ENCODE measurements around the gene RNF8.

RNF8 gene

DNA sequence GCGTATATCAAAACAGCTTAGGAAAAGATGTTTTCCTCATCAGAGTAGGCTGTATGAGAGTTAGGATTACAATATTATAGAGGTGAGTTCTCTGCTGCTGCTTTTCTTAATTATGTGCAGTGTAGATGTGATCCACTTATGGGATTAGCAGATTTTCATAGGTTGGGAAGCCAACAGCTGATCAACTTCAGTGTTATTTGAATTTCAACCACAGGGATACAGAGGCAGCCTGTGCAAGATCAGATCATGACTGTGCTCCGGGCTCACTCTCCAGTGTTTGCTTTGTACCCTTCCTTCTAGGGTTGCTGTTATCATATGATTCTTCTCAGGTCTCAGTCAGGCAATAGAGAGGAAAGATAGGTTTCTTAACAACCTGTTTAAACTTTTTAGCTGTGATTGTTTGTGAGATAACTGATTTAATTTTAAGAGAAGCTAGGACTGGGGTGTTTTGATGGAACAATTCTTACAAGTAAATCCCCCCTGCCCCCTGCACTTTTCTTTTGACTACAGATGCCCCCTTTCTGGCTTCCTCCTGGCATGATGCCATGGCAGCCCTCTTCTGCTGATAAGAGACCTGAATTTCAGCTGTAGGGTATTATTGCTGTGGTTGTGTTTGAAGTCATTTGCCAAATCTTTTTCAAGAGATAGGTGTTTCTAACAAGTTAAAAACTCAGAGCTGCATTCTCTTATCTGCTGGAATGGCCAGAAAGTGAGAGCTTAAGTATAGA, 8.5 kb downstream of the RNF8 start:
- DNase-seq = no peak

- no peak for DNase-seq
Observed at GRCh38 chr6:37365791-37366190, 12.0 kb downstream of the RNF8 start.

DNA sequence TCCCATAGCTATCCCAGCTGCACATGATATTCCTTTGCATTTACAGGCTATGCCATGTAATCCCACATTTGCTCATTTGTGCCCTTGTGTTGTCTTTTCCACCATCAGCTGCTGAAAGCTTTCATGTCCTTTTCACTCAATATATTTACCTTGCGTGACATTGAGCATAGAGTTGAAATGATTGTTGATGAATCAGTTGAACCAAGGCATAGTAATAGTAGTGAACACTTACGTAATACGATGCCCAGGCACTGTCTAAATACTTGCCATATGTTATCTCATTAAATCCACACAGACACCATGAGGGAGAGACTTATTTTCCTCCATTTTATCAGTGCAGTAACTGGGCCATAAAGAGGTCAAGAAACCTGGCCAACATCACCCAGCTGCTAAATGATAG, 13.1 kb downstream of the RNF8 start:
- DNase-seq = no peak

GRCh38 chr6:37368961-37369320, 15.2 kb downstream of the RNF8 start:
- no peak for DNase-seq

DNA sequence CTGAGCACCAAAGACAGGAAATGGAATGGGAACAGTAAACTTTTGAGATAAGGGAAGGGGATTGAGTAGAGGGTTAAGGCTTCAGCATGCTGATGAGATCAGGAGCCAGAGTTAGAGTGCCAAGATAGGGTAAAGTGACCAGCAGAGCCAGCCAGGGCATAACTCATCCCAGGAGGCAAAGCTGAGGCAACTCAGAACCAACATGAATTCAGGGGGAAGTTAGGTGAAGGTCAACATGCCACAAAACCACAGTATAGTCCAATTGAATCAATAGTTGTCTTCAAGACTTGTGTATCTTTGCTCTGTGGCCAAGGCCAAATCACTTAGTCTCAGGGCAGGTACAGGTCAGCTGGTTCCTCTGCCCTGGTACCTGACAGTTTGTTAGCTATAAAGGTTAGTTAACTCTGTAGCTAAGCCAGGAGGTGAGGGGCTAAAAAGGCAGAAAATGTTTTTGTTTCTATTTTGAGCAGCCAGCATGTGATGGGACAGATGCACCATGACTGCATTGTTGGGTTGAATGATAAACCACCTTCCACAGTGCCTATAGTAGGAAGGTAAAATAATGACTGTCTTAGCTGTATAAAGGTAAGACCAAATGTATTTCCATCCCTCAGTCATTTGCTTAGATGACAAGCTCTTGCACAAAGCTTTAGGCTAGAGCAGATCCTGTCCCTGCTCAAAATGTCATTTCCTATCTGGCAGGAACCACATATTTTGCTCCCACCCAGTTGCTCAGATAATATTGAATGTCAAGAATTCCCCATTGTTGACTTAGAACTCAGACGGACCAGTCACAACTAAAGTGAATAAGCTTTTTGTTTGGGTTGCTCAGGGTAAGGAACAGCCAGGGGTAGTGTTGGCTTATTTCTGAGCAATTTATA, 15.8 kb downstream of the RNF8 start:
- DNase-seq = no peak

- no peak for DNase-seq
Observed at GRCh38 chr6:37371154-37372083, 17.6 kb downstream of the RNF8 start.

GRCh38 chr6:37372116-37372515, 18.3 kb downstream of the RNF8 start:
- DNase-seq = no peak

GRCh38 chr6:37373822-37374471, 20.2 kb downstream of the RNF8 start:
- no peak for DNase-seq

DNA sequence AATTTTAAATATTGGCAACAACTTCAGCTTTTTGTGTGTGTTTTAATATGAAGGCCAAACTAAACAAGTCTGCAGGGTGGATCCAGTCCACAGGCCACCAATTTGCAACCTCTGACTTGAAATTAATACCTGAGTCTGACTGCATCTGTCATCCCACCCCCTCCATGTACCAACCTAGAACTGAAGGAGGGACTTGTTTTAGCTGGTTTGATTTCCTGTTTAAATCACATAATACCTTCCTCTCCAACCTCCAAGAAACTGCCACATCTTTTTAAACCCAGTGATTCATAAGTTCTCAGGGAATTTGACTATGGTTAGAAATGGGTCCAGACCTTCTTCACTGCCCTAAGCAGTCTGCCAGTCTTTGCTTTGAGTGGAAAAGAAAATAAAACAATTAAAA, 21.6 kb downstream of the RNF8 start:
- no peak for DNase-seq

DNA sequence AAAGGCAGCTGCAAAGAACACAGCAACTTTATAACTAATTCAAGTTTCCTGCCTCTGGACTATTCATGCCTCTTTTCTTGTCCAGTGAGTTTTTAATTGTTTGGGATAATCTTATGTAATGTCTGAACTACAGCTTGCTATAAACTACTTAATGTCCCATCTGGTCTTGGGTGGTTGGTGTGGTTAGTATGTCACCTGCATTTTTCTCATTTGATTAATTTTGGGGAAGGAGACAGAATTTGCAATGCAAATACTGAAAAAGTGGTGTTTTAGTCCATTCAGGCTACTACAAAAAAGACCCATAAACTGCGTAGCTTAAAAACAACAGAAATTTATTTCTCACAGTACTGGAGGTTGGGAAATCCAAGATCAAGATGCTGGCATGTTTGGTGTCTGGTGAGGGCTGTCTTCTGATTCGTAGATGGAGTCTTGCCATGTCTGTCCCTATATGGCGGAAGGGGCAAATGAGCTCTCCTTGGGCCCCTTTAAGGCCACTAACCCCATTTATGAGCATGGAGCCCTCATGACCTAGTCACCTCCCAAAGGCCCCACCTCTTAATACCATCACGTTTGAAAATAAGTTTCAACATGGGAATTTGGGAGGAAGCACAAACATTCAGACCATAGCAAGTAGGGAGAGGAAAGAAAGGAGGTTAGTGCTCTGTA, 22.4 kb downstream of the RNF8 start:
- no peak for DNase-seq

- DNase-seq = peak in 1 of 2 experiments; percentile 19
Observed at GRCh38 chr6:37381579-37381978, 27.8 kb downstream of the RNF8 start.

- DNase-seq = no peak
Observed at GRCh38 chr6:37382994-37383765, 29.4 kb downstream of the RNF8 start.

- no peak for DNase-seq
Observed at GRCh38 chr6:37388578-37388977, 34.8 kb downstream of the RNF8 start.

GRCh38 chr6:37389857-37390256, 36.1 kb downstream of the RNF8 start:
- DNase-seq = no peak

- DNase-seq = no peak
Observed at GRCh38 chr6:37391120-37391519, 37.3 kb downstream of the RNF8 start.

DNA sequence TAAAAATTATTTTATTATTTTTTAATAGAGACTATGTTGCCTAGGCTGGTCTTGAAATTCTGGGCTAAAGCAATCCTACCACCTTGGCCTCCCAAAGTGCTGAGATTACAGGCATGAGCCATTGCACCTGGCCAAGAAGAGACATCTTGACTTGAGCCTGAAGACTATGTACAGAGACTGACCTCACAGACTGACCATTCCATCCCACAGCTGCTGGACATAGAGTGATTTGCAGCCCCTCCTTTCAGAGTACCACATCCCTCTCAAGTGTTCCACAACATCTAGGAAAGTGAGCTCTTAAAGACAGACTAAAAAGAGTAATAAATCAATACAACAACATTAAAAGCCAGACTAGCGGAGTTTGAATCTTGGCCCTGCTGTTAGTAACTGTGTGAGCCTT, 39.0 kb downstream of the RNF8 start:
- no peak for DNase-seq

DNA sequence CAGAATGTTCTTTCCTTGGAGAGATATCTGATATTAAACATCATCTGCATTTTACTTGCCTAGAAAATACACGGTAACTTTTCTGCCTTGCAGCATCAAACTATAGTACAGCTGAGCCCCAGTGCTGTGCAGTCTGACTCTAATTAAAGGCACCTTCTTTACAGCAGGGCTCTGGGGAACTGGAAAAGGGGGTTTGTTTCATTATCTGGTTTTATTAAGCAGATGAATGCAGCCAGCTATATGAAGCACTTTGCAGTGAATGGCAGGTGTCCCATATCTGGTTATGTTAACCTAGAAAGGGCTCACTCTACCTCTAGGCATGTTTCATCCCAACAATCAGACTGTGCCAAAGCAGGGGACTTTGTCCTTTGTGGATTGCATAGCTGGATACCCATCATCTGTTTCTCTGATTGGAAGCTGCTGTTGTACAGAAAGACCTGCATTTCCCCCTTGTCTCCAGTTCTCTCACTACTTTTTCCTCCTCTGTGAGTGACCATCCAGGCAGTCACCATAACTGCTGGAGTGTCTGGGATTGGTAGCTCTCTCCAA, 39.7 kb downstream of the RNF8 start:
- no peak for DNase-seq

DNA sequence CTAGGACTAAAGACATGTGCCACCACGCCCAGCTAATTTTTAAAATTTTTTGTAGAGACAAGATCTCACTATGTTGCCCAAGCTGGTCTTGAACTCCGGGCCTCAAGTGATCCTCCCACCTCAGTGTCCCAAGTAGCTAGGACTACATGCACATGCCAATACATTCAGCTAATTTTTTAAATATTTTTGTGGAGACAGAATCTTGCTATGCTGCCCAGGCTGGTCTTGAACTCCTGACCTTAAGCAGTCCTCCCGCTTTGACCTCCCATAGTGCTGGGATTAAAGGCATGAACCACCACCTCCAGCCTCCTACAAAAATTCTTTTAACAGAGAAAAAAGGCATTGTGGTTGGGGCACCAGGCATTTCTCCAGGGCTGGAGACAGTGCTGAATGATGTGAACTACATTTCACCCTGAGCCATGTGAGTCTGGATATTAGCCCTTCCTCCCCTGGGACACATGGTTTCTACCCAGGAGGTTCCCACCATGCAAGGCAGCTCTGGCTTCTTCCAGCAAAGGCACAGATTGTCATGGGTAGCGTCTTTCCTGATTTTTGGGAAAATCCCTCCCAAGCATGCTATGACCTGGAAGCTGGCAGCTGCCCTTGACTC, 42.9 kb downstream of the RNF8 start:
- no peak for DNase-seq

DNA sequence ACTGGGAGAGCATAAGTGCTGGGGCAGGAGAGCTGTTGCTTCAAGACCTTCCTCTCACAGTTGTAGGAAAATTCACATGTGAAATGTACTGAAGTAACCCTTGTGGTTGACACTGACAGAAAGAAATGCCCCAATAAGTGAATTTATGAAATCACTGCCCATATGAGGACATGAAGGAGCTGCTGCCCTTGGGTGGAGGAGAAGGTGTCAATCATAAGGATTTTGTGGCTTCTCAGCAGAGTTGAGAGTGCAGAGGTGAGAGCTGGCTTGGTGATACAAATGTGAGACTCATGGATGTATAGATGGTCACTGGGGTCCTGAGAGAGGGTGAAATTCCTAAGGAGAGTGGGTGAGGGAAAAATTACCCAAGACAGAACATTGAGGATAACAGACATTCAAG, 45.3 kb downstream of the RNF8 start:
- no peak for DNase-seq

DNA sequence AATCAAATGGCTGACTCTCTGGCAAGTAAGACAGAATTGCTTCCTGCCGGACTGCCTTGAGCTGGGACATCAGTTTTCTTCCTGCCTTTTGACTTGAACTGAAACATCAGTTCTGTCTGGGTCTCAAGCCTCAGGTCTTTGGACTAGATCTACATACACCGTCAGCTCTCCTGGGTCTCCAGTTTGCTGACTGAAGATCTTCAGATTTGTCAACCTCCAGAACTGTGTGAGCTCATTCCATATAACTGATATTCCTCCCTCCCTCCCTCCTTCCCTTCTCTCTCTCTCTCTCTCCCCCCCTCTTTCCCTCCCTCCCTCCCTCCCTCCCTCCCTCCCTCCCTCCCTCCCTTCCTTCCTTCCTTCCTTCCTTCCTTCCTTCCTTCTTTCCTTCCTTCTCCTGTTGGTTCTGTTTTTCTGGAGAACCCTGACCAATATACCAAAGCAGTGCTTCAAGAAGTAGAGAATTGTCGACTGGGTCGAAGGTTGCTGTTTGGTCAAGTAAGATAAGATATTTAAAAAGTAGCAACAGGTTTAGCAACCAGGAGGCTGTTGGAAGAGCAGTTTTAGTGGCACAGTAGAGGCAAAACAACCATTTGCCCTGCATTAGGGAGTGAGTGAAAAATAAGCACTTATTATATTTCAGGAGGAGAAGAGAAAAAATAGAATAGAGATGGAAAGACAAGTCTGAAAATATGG, 46.2 kb downstream of the RNF8 start:
- no peak for DNase-seq

Data from activated T-cell treated with anti-CD3 and anti-CD28 coated beads, Interleukin-2, amount 50 U/mL, for 48 hours (primary cell).